ENCODE measurements around the gene CAPN13.

The CAPN13 gene

GRCh38 chr2:30786923-30787685 is 20.1 kb downstream of the CAPN13 start:
- DNase-seq (ENCODE audit: low read depth in 3 of 3, low spot score in 1 of 3), result no peak

DNA sequence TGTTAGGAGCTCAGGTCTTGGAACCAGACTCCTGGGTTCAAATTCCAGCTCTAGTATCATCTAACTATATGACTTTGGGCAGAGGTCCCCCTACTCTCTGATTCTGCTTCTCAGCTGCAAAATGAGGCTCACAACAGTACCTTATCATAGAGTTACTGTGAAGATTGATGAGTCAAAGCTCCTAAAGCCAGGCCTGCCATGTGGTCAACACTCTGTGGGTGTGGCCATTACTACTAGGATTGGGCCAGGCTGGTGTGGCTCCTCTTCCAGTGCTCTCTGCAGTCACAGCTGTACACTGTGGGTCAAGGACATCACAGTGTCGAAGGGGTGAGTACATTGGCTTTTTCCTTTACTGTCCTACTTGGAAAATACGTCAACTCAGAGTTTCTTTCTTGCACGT is 22.6 kb downstream of the CAPN13 start:
- DNase-seq (ENCODE audit: low read depth in 3 of 3, low spot score in 1 of 3), result no peak

- DNase-seq (ENCODE audit: low read depth in 3 of 3, low spot score in 1 of 3), result no peak
Measured at GRCh38 chr2:30781961-30782533, 25.2 kb downstream of the CAPN13 start.

- DNase-seq (ENCODE audit: low read depth in 3 of 3, low spot score in 1 of 3), result no peak
Measured at GRCh38 chr2:30781451-30781850, 25.8 kb downstream of the CAPN13 start.

GRCh38 chr2:30780776-30781330 is 26.4 kb downstream of the CAPN13 start:
- DNase-seq (ENCODE audit: low read depth in 3 of 3, low spot score in 1 of 3), result no peak

DNA sequence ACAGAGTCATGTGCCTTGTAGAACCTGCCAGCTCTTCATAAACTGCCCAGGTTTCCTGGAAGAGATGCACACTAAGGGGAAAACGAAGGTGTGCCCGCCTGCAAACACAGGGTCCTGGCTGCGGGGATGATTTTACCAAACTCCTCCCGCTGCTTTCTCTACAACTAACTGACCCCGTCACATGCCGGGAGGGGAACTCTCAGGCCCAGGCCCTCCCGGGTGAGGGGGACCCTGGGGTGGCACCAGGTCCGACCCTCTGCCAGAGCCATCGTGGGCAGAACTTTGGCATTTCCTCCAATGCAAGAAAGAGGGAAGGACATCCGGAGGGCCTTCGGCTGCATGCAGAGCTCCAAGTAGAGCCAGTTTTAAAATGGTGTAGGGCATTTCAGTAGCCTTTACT is 28.6 kb downstream of the CAPN13 start:
- no peak for DNase-seq (ENCODE audit: low read depth in 3 of 3, low spot score in 1 of 3)

GRCh38 chr2:30777661-30778505 is 29.4 kb downstream of the CAPN13 start:
- DNase-seq (ENCODE audit: low read depth in 3 of 3, low spot score in 1 of 3), result no peak

- DNase-seq (ENCODE audit: low read depth in 3 of 3, low spot score in 1 of 3), result no peak
Measured at GRCh38 chr2:30776831-30777635, 30.2 kb downstream of the CAPN13 start.

DNA sequence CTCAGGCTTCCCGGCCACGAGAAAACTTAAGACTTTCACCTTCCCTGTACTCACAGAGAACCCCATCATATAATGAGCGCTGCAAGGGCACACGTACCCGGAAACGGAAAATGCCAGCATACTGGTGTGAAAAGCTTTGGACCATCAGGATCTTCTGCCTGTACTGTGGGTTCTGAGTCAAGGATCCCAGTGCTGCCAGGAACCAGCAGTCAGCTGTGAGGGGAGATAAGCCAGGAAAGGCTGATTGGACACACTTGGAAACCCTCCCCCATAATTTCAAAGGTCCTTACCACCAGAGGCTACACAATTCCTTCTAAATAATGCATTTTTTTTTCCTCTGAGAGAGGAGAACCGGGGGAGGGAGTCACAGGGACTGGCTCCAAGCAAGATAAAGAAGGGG is 31.4 kb downstream of the CAPN13 start:
- no peak for DNase-seq (ENCODE audit: low read depth in 3 of 3, low spot score in 1 of 3)

DNA sequence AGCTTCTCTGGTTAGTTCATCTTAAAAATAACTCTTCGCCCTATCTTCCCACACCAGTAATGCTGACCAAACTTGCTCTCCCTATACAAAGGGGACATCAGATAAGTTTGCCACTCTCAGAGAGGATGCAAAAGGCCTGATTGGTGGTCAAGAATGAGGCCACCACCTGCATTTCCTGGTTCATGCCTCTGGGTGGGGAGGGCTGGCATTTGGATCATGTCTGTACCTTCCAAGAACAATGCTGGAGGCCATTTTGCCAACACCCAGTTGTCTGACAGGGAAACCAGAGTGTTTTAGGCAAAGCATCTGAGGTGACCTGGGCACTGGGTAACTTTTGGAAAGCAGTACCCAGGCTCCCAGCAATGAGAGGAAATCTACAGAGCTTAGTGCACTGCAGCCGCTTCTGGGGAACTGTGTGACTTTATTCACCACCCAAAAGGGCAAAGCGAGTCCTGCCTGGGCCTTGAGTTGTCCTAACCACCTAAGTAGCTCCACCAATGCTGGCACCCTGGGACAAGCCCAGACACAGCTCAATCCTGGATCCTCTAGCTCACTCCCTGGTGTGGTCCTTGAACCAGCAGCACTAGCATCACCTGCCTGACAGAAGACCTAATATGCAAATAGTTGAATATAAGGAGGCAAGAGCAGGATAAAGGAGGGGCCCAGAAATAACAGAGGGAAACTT is 35.1 kb downstream of the CAPN13 start:
- DNase-seq (ENCODE audit: low read depth in 3 of 3, low spot score in 1 of 3), result no peak

DNA sequence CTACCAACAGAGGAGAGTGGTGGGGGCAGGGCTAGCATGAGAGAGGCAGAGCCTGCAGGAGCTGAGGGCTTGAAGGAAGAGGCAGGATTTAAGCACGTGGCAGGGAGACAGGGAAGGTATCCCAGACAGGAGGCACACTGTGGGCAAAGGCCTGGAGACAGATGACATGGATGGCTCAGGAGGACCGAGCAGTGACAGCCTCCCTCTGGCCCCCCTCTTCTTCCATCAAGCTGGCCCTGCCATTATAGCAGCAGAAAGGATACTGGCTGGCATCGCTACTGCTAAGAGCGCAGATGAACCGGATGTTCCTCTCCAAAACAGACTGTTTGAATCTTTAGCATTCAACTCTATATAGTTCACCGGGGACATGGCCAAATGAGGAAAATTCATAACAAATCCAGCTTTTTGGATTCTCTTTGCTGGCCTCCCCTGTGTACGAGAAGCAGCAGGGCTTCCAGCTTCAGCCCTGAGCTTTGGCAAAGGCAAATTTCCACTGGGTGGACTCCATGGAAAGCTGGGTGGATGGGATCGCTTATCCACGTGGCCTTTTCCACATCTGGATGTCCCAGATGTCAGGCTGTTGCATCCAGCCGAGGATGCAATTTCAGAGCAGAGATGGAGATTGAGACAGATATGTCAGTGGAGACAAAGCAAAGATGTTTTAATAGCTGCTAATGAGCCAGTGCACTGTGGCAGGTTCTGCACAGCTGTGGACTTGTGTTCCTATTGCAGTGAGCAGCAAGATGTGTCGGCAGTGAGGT is 36.2 kb downstream of the CAPN13 start:
- no peak for DNase-seq (ENCODE audit: low read depth in 3 of 3, low spot score in 1 of 3)

- no peak for DNase-seq (ENCODE audit: low read depth in 3 of 3, low spot score in 1 of 3)
Measured at GRCh38 chr2:30769891-30770462, 37.3 kb downstream of the CAPN13 start.

DNA sequence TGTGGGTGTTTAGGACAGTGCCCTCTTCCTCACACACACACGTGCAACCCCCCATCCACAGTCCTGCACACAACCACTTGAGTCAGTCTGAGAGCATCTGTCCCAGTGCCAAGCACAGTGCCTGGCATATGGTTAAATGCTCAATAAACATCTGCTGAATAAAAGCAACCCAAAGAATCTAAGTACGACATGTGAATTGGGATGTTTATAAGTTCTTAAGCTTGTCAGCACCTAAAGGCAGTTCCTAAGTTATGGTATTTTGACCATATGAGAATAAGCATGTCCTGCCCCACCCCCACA is 37.8 kb downstream of the CAPN13 start:
- DNase-seq (ENCODE audit: low read depth in 3 of 3, low spot score in 1 of 3), result no peak

DNA sequence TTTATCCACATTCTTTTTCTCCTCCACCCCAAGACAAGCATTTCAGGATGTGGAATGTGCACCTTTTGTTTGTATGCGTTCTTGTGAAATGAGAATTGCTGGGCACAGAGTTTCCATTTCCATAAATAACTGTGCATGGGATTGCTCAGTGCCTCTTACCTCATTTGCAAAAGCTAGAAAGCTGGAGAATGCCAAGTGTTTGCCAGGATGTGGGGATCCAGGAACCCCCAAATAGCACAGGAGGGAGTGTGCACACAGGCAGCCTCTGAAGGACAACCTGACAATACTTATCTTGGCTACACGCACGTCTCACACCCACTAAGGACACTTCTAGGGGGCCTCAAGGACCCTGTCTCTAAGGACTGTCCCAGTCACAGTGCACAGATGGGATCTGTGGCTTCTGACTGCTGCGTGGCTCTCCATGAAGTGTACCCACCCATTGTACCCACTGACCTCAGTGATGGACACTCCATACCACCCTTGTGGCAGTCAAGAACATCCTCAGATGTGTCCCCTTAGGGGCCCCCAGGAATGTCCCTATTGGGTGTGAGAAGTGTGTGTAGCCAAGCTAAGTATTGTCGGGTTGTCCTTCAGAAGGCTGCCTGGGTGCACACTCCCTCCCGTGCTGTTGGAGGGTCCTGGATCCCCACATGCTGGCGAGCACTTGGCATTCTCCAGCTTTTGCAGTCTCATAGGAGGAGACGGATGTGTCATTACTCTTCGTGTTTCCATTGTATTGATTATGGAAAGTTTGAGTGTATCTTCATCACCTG is 38.4 kb downstream of the CAPN13 start:
- no peak for DNase-seq (ENCODE audit: low read depth in 3 of 3, low spot score in 1 of 3)

DNA sequence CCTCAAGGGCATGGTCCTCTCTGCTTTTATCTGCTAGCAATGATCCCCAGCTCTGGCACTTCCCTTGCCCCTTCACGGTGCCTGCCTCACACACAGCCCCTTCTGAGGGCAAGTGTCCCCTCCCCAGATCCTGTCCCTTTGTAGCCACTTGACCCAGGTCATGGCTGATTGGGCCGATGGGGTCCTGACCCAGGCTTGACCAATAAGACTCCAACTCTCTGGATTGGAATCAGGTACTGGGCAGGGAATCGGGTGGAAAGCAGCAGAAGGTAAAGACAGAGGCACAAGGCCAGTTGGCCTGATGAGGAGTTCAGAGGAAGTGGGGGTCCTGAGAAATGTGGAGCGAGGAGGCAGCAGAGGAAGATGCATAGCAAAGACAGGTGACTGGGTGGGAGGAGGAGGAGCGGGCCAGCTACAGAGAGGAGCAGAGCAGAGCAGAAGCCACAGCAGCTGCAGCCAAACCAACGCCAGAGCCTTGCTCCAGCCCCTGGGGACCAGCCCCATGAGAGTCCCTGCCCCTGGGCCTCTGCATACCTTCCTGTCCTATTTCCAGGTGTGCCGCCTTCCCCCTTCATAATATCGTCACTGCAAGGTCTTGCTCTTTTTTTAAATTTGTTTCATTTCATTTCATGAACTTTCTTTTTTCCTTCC is 39.1 kb downstream of the CAPN13 start:
- DNase-seq (ENCODE audit: low read depth in 3 of 3, low spot score in 1 of 3), result no peak

GRCh38 chr2:30766666-30767065 is 40.6 kb downstream of the CAPN13 start:
- no peak for DNase-seq (ENCODE audit: low read depth in 3 of 3, low spot score in 1 of 3)

GRCh38 chr2:30765876-30766470 is 41.3 kb downstream of the CAPN13 start:
- no peak for DNase-seq (ENCODE audit: low read depth in 3 of 3, low spot score in 1 of 3)

DNA sequence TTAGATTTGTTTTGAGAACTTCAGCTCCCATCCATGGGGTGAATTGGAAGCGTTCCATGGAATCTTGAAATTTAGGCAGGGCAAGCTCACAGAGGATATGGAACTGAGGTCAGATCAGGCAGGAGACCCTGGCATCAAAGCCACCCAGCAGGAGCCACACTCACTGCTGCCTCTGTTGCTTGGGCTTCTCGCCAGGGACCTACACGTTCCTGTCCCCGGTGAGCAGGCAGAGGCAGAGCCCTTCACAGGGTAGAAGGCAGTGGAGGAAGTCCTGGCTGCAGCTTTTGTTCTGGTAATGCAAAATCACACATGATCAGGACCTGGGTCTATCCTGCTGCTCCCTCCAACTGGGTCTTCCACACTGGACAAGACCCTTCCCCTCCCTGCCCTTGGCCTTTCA is 42.1 kb downstream of the CAPN13 start:
- no peak for DNase-seq (ENCODE audit: low read depth in 3 of 3, low spot score in 1 of 3)

Data from stimulated activated CD4-positive, alpha-beta T cell treated with anti-CD3 and anti-CD28 coated beads, TNF-alpha, amount 100 ng/mL, for 1 hour (primary cell).